GM12878 (cell line): ENCODE measurements around the gene IFNLR1. TPM values are rescaled to one million over a fixed set of nuclear protein-coding genes. Genes with fewer than 3 reads are reported as not detected.

Experiments
- ATAC-seq: fragments of 200-7000 bp; cut with Tn5 transposase; 3 replicates; pipeline ENCODE4 v1.9.1; 2020; ENCODE audit warnings: mild to moderate bottlenecking, moderate library complexity
- BruUV-seq: library from RNA; stranded (reverse); fragments of 400-500 nt; replicated peaks from 2 replicates; lab custom pipeline; 2021; lab: Mats Ljungman, UMichigan
- CTCF ChIA-PET: fragments of 300-600 bp; sonication (Branson Sonifier 250); formaldehyde crosslinking; extraction: SDS; loops from one replicate; lab custom pipeline; 2021; ENCODE audit warnings: inconsistent platforms; lab: Yijun Ruan, JAX
- POLR2A ChIA-PET: fragments of 350-600 bp; formaldehyde crosslinking; extraction: SDS; loops from one replicate; lab custom pipeline; 2021; ENCODE audit warnings: inconsistent platforms; lab: Charles Lee
- RAD21 ChIA-PET: fragments of 300-600 bp; sonication (Branson Sonifier 250); formaldehyde crosslinking; loops from one replicate; lab custom pipeline; 2023; ENCODE audit warnings: antibody characterized with exemption; ENCODE audit not compliant: unreplicated experiment; lab: Charles Lee
- SMC1A ChIA-PET: fragments of 300-600 bp; sonication (Branson Sonifier 250); formaldehyde crosslinking; loops from one replicate; lab custom pipeline; 2023; ENCODE audit not compliant: unreplicated experiment, uncharacterized antibody; lab: Charles Lee
- DNase-seq: peaks from one replicate; pipeline ENCODE4 v3.0.0-alpha.2; 2011; ENCODE audit warnings: low read depth, low spot score
- FAIRE-seq: peaks from 3 replicates; lab custom pipeline; 2011; peaks lifted over from hg19 to GRCh38; lab: Jason Lieb, UNC
- H2AFZ ChIP-seq: 2 replicates; pipeline ENCODE4 v1.6.0; 2011; ENCODE audit warnings: low read depth, low read length, control low read depth; ENCODE audit not compliant: control insufficient read depth
- H3K27ac ChIP-seq: 2 replicates; pipeline ENCODE4 v1.5.1; 2011; ENCODE audit warnings: control low read depth; ENCODE audit not compliant: control insufficient read depth, insufficient read depth
- H3K27me3 ChIP-seq, 2 experiments: replicated peaks in 1 of 2; 2 replicates each; pipeline versions ENCODE4 v1.6.0 to v1.6.1; 2011; ENCODE audit warnings: low read length in 1 of 2; ENCODE audit not compliant: control insufficient read depth in 2 of 2, insufficient read depth in 2 of 2
- H3K36me3 ChIP-seq, 2 experiments: 2 replicates each; pipeline ENCODE4 v1.5.1; 2011; ENCODE audit warnings: low read length in 1 of 2; ENCODE audit not compliant: control insufficient read depth in 2 of 2, insufficient read depth in 2 of 2
- H3K4me1 ChIP-seq: 2 replicates; pipeline ENCODE4 v1.6.1; 2011; ENCODE audit warnings: mild to moderate bottlenecking, low read length, moderate library complexity, mixed read lengths; ENCODE audit not compliant: control insufficient read depth, insufficient read depth
- H3K4me2 ChIP-seq: 2 replicates; pipeline ENCODE4 v1.6.0; 2011; ENCODE audit warnings: control low read depth; ENCODE audit not compliant: control insufficient read depth, insufficient read depth
- H3K4me3 ChIP-seq: fragments of 200-600 bp; sonication (generic); 2 replicates; pipeline ENCODE4 v1.5.1; 2016
- H3K79me2 ChIP-seq: 2 replicates; pipeline ENCODE4 v1.6.0; 2011; ENCODE audit warnings: low read length; ENCODE audit not compliant: control insufficient read depth, insufficient read depth
- H3K9ac ChIP-seq: 2 replicates; pipeline ENCODE4 v1.8.0; 2011; ENCODE audit warnings: low read length, control low read depth, mixed read lengths; ENCODE audit not compliant: control insufficient read depth, insufficient read depth
- H3K9me3 ChIP-seq: replicated peaks from 3 replicates; pipeline ENCODE4 v1.5.1; 2011; ENCODE audit warnings: mild to moderate bottlenecking, low read length; ENCODE audit not compliant: control insufficient read depth, insufficient read depth
- H4K20me1 ChIP-seq: 2 replicates; pipeline ENCODE4 v1.6.0; 2011; ENCODE audit not compliant: control insufficient read depth, insufficient read depth
- CTCF ChIP-seq, 3 experiments: IDR thresholded peaks in 2 of 3; conservative IDR thresholded peaks in 1 of 3; 2 replicates each; pipeline ENCODE4 v1.5.1; 2011; ENCODE audit warnings: low read depth in 3 of 3, low read length in 3 of 3, mild to moderate bottlenecking in 3 of 3, control low read depth in 2 of 3, moderate library complexity in 2 of 3, inconsistent platforms in 1 of 3, mixed read lengths in 1 of 3; ENCODE audit not compliant: control insufficient read depth in 2 of 3, insufficient read depth in 1 of 3; ENCODE audit errors: extremely low read depth in 1 of 3
- EGR1 ChIP-seq, 2 experiments: IDR thresholded peaks; 1 replicate in 1 of 2; 2 replicates in 1 of 2; pipeline ENCODE4 v1.6.1; 2011 to 2012; ENCODE audit warnings: low read depth in 2 of 2, low read length in 2 of 2, borderline replicate concordance in 1 of 2, mild to moderate bottlenecking in 1 of 2, moderate library complexity in 1 of 2
- EP300 ChIP-seq, 2 experiments: fragments of 150-350 bp in 1 of 2; IDR thresholded peaks; 2 replicates each; pipeline ENCODE4 v1.6.1; 2011 to 2012; ENCODE audit warnings: low read depth in 2 of 2, low read length in 2 of 2, borderline replicate concordance in 1 of 2, improper control_type of control experiment in 1 of 2, inconsistent platforms in 1 of 2; ENCODE audit not compliant: control insufficient read depth in 1 of 2
- ESRRA ChIP-seq: IDR thresholded peaks from 2 replicates; pipeline ENCODE4 v1.6.1; 2012; ENCODE audit warnings: mild to moderate bottlenecking, low read length, improper control_type of control experiment
- IKZF1 ChIP-seq: fragments of 450-650 bp; conservative IDR thresholded peaks from 2 replicates; pipeline ENCODE4 v1.6.1; 2017; ENCODE audit warnings: antibody characterized with exemption, mild to moderate bottlenecking
- MEF2B ChIP-seq: fragments of 450-650 bp; IDR thresholded peaks from 2 replicates; pipeline ENCODE4 v1.6.1; 2018; ENCODE audit warnings: mild to moderate bottlenecking, moderate library complexity; ENCODE audit not compliant: partially characterized antibody, poor library complexity, severe bottlenecking
- PBX3 ChIP-seq: IDR thresholded peaks from 2 replicates; pipeline ENCODE4 v1.6.1; 2011; ENCODE audit warnings: mild to moderate bottlenecking, low read depth, low read length, moderate library complexity; ENCODE audit not compliant: insufficient replicate concordance
- RAD21 ChIP-seq: IDR thresholded peaks from 2 replicates; pipeline ENCODE4 v1.6.1; 2011; ENCODE audit warnings: mild to moderate bottlenecking, low read depth, low read length, moderate library complexity; ENCODE audit not compliant: insufficient read depth
- RELB ChIP-seq: fragments of 450-650 bp; IDR thresholded peaks from 2 replicates; pipeline ENCODE4 v1.6.1; 2017; ENCODE audit warnings: low read depth, mild to moderate bottlenecking, moderate library complexity
- SIX5 ChIP-seq: IDR thresholded peaks from 2 replicates; pipeline ENCODE4 v1.6.1; 2011; ENCODE audit warnings: mild to moderate bottlenecking, low read depth, low read length, moderate library complexity; ENCODE audit not compliant: severe bottlenecking
- SREBF1 ChIP-seq: IDR thresholded peaks from 2 replicates; pipeline ENCODE4 v1.6.1; 2012; ENCODE audit warnings: mild to moderate bottlenecking, low read length
- STAT1 ChIP-seq: fragments of 450-650 bp; conservative IDR thresholded peaks from 2 replicates; pipeline ENCODE4 v1.6.1; 2014; ENCODE audit warnings: antibody characterized with exemption, mild to moderate bottlenecking
- ZNF24 ChIP-seq: fragments of 450-650 bp; IDR thresholded peaks from 2 replicates; pipeline ENCODE4 v1.6.1; 2017; ENCODE audit warnings: antibody characterized with exemption, mild to moderate bottlenecking
- WGBS: methylation state at CpG from one replicate; pipeline ENCODE4 v1.1.6; 2016; ENCODE audit warnings: low lambda C conversion rate; ENCODE audit not compliant: insufficient replicate concordance, insufficient coverage; ENCODE audit errors: missing lambda C conversion rate; 5-methylcytosine and 5-hydroxymethylcytosine counted together
- in situ Hi-C: fragments of 300-500 bp; cut with MboI; formaldehyde crosslinking; loops from 9 replicates; pipeline ENCODE4 v1.14.3; 2018; ENCODE audit warnings: mixed read lengths
- intact Hi-C: fragments of 100-400 bp; cut with micrococcal nuclease; formaldehyde crosslinking; loops from one replicate; pipeline ENCODE4 v1.14.2; 2022; ENCODE audit not compliant: unreplicated experiment
- polyA plus RNA-seq, 11 experiments: library from polyadenylated mRNA; depleted of rRNA in 4 of 11; unstranded in 6 of 11; stranded (reverse) in 5 of 11; fragments of >200 nt; fragmentation: Nextera tagmentation in 4 of 11; fragmentation: Illumina TruSeq in 1 of 11; extraction: Ambion mirVana in 4 of 11; extraction: Trizol in 1 of 11; gene quantifications; 1 replicate in 1 of 11; 2 replicates in 10 of 11; pipeline versions ENCODE4 v1.2.1 to v1.2.3, GENCODE V29; 2011 to 2016; ENCODE audit warnings: inconsistent platforms in 2 of 11, missing spikeins in 2 of 11, low read depth in 1 of 11
- total RNA-seq, 4 experiments: library from RNA; depleted of rRNA in 3 of 4; stranded (reverse); fragments of >200 nt in 3 of 4; fragmentation: Illumina TruSeq in 1 of 4; extraction: Trizol in 1 of 4; gene quantifications; 2 replicates each; pipeline versions ENCODE4 v1.2.1 to v1.2.3, GENCODE V29; 2013 to 2021

Gene IFNLR1
- total and polyA plus RNA-seq, 10 of the 15 experiments (the other 5 are each of a cell fraction or from before 2014, with no cell fraction given), result 0.31 to 5.6 (median 3.9) TPM

GRCh38 chr1:24198766-24199165 is 11.7 kb upstream of the IFNLR1 start:
- WGBS, result 29% methylated on average over 8 of the region's 8 CpGs
- no peak for TF ChIP-seq CTCF (IDR thresholded peaks at IDR 0.05 in 2 of 3, conservative IDR thresholded peaks at IDR 0.05 in 1 of 3; ENCODE audit: control insufficient read depth in 2 of 3, extremely low read depth in 1 of 3, insufficient read depth in 1 of 3, low read depth in 3 of 3, low read length in 3 of 3)
- TF ChIP-seq EP300 (IDR thresholded peaks at IDR 0.05; ENCODE audit: borderline replicate concordance in 1 of 2, control insufficient read depth in 1 of 2, low read depth in 2 of 2, low read length in 2 of 2), result no peak
- no peak for TF ChIP-seq ZNF24
- no peak for TF ChIP-seq ESRRA
- TF ChIP-seq IKZF1, result no peak
- TF ChIP-seq RAD21, result no peak
- TF ChIP-seq SIX5, result no peak
- TF ChIP-seq SREBF1, result no peak
- TF ChIP-seq STAT1, result no peak
- TF ChIP-seq PBX3, result no peak
- TF ChIP-seq RELB, result no peak
- TF ChIP-seq MEF2B, result no peak
- TF ChIP-seq EGR1 (IDR thresholded peaks at IDR 0.05; ENCODE audit: borderline replicate concordance in 1 of 2, low read depth in 2 of 2, low read length in 2 of 2), result no peak
- intact Hi-C loops, result loop anchor here (1.0 to 5.0 kb wide), 5 partner anchors 48 to 437 kb away; no protein-coding TSS in a partner anchor
- no peak overlapping the region for H2AFZ ChIP-seq
- H4K20me1 ChIP-seq, result no peaks in the 10 kb centered on the region
- DNase-seq (no peak), ATAC-seq (no peak), FAIRE-seq (no peak)
- H3K27ac ChIP-seq, result no peak overlapping the region
- POLR2A ChIA-PET, result interaction anchor here (0.6 kb wide), 3 partner anchors 23 to 568 kb away, joined by 3 to 5 read pairs (median 3); no protein-coding TSS in a partner anchor
- no peaks in the 10 kb centered on the region for H3K36me3 ChIP-seq
- in situ Hi-C loops, result no loop called here
- no peak overlapping the region for H3K4me2 ChIP-seq
- H3K27me3 ChIP-seq, result no peaks in the 10 kb centered on the region; a peak in 1 of 4 replicates
- RAD21 ChIA-PET, result interaction anchor here (0.5 to 7.6 kb wide), 24 partner anchors 9 to 636 kb away, joined by 3 to 225 read pairs (median 5); partner anchors contain the start of genes IFNLR1 and NIPAL3
- no peaks in the 10 kb centered on the region for H3K79me2 ChIP-seq
- H3K9ac ChIP-seq, result no peak overlapping the region
- no TSS peak for BruUV-seq
- CTCF ChIA-PET, result interaction anchor here (0.6 to 7.0 kb wide), 60 partner anchors 9 to 632 kb away, joined by 3 to 451 read pairs (median 4); partner anchors contain the start of genes GRHL3, IFNLR1 and NIPAL3
- H3K4me1 ChIP-seq, result peaks cover 21% of the 10 kb centered on the region
- no peak overlapping the region for H3K4me3 ChIP-seq
- SMC1A ChIA-PET, result interaction anchor here (0.6 to 7.4 kb wide), 32 partner anchors 9 to 1559 kb away, joined by 3 to 297 read pairs (median 4); partner anchors contain the start of gene MYOM3
- no peaks in the 10 kb centered on the region for H3K9me3 ChIP-seq
